ENCODE results near the gene ADAMTSL2.

- TF ChIP-seq GATA3 (IDR thresholded peaks at IDR 0.05; ENCODE audit: low read depth, low read length) (no peak), GATA2 (IDR thresholded peaks at IDR 0.05; ENCODE audit: low read depth, low read length) (no peak)
Observed at GRCh38 chr9:133574771-133575170, 40.3 kb downstream of the ADAMTSL2 start.

Data from SH-SY5Y (cell line).